ENCODE data around the gene ITPR2. TPM values are rescaled to one million over a fixed set of nuclear protein-coding genes. Genes with fewer than 3 reads are reported as not detected.
A peak's percentile ranks its signal among the peaks of the same experiment; 100 is the strongest.

The ITPR2 gene
- total and polyA plus RNA-seq, 2 experiments from 2014 or later = 5.0 to 9.1 TPM

- Histone ChIP-seq H3K4me2 (ENCODE audit: unreplicated experiment) (no peak overlapping the region), H4K20me1 (ENCODE audit: insufficient read depth) (no peaks in the 10 kb centered on the region), H3K4me3 (no peak overlapping the region), H3F3A (ENCODE audit: insufficient read depth) (no peaks in the 10 kb centered on the region), H3K79me2 (ENCODE audit: insufficient read depth) (no peaks in the 10 kb centered on the region), H3K9ac (no peak overlapping the region), H3K9me2 (ENCODE audit: insufficient read depth) (no peaks in the 10 kb centered on the region), H3K36me3 (ENCODE audit: low read depth) (no peaks in the 10 kb centered on the region), H3K27me3 (replicated peaks; ENCODE audit: insufficient read depth) (no peaks in the 10 kb centered on the region), H3K4me1 (ENCODE audit: insufficient read depth) (no peaks in the 10 kb centered on the region), H2AFZ (no peak overlapping the region), H3K9me3 (ENCODE audit: low read depth) (no peaks in the 10 kb centered on the region), H3K27ac (no peak overlapping the region)
- TF ChIP-seq EZH2 (IDR thresholded peaks at IDR 0.05; ENCODE audit: insufficient read depth, poor library complexity, severe bottlenecking) (no peak), EZH2phosphoT487 (IDR thresholded peaks at IDR 0.05; ENCODE audit: insufficient read depth, low read depth) (no peak)
- in situ Hi-C loops (cut with MboI) = no loop called here
- DNase-seq = no peak
- 97 to 98% methylated on average over 3 of the region's 3 CpGs for WGBS, 2 experiments (ENCODE audit: low coverage in 1 of 2, low lambda C conversion rate in 2 of 2, missing lambda C conversion rate in 2 of 2)
Observed at GRCh38 chr12:26331136-26331535, 501.9 kb downstream of the ITPR2 start.

GRCh38 chr12:26327975-26328644 lies 504.9 kb downstream of the ITPR2 start:
- Histone ChIP-seq H3K27ac (no peak overlapping the region), H4K20me1 (ENCODE audit: insufficient read depth) (no peaks in the 10 kb centered on the region), H3K9me3 (ENCODE audit: low read depth) (no peaks in the 10 kb centered on the region), H2AFZ (no peak overlapping the region), H3K9ac (no peak overlapping the region), H3K27me3 (replicated peaks; ENCODE audit: insufficient read depth) (no peaks in the 10 kb centered on the region), H3K4me2 (ENCODE audit: unreplicated experiment) (no peak overlapping the region), H3K4me3 (no peak overlapping the region), H3K36me3 (ENCODE audit: low read depth) (no peaks in the 10 kb centered on the region), H3F3A (ENCODE audit: insufficient read depth) (no peaks in the 10 kb centered on the region), H3K4me1 (ENCODE audit: insufficient read depth) (no peaks in the 10 kb centered on the region), H3K9me2 (ENCODE audit: insufficient read depth) (no peaks in the 10 kb centered on the region), H3K79me2 (ENCODE audit: insufficient read depth) (no peaks in the 10 kb centered on the region)
- WGBS, 2 experiments (ENCODE audit: low coverage in 1 of 2, low lambda C conversion rate in 2 of 2, missing lambda C conversion rate in 2 of 2) = 89 to 92% methylated on average over 4 of the region's 4 CpGs
- no peak for DNase-seq
- TF ChIP-seq EZH2 (IDR thresholded peaks at IDR 0.05; ENCODE audit: insufficient read depth, poor library complexity, severe bottlenecking) = no peak
- TF ChIP-seq EZH2phosphoT487 (IDR thresholded peaks at IDR 0.05; ENCODE audit: insufficient read depth, low read depth) = no peak
- in situ Hi-C loops (cut with MboI) = no loop called here

GRCh38 chr12:26323673-26324072 lies 509.3 kb downstream of the ITPR2 start:
- no peaks in the 10 kb centered on the region for H3K27me3 ChIP-seq (replicated peaks; ENCODE audit: insufficient read depth)
- H4K20me1 ChIP-seq (ENCODE audit: insufficient read depth) = no peaks in the 10 kb centered on the region
- no peak overlapping the region for H3K27ac ChIP-seq
- no peaks in the 10 kb centered on the region for H3K9me3 ChIP-seq (ENCODE audit: low read depth)
- no peaks in the 10 kb centered on the region for H3K36me3 ChIP-seq (ENCODE audit: low read depth)
- no peaks in the 10 kb centered on the region for H3K79me2 ChIP-seq (ENCODE audit: insufficient read depth)
- peaks cover 17% of the 10 kb centered on the region for H3F3A ChIP-seq (ENCODE audit: insufficient read depth)
- no peak overlapping the region for H3K4me3 ChIP-seq
- H3K4me2 ChIP-seq (ENCODE audit: unreplicated experiment) = no peak overlapping the region
- in situ Hi-C loops (cut with MboI) = no loop called here
- no peak overlapping the region for H3K9ac ChIP-seq
- no peak for DNase-seq
- no peaks in the 10 kb centered on the region for H3K9me2 ChIP-seq (ENCODE audit: insufficient read depth)
- H2AFZ ChIP-seq = no peak overlapping the region
- 66 to 71% methylated on average over 2 of the region's 2 CpGs for WGBS, 2 experiments (ENCODE audit: low coverage in 1 of 2, low lambda C conversion rate in 2 of 2, missing lambda C conversion rate in 2 of 2)
- H3K4me1 ChIP-seq (ENCODE audit: insufficient read depth) = peaks cover 14% of the 10 kb centered on the region
- TF ChIP-seq EZH2 (IDR thresholded peaks at IDR 0.05; ENCODE audit: insufficient read depth, poor library complexity, severe bottlenecking) = no peak
- no peak for TF ChIP-seq EZH2phosphoT487 (IDR thresholded peaks at IDR 0.05; ENCODE audit: insufficient read depth, low read depth)

GRCh38 chr12:26319511-26319910 lies 513.5 kb downstream of the ITPR2 start:
- Histone ChIP-seq H3K4me2 (ENCODE audit: unreplicated experiment) (peak overlapping the region; percentile 34), H3K27ac (peak overlapping the region; percentile 82)
- in situ Hi-C loops (cut with MboI) = no loop called here

More at GRCh38 chr12:26319511-26319910, 513.5 kb downstream of the ITPR2 start:
- peak; percentile 99 for DNase-seq
- H2AFZ ChIP-seq = no peak overlapping the region
- no peaks in the 10 kb centered on the region for H3K9me3 ChIP-seq (ENCODE audit: low read depth)
- H3K36me3 ChIP-seq (ENCODE audit: low read depth) = no peaks in the 10 kb centered on the region
- H3K79me2 ChIP-seq (ENCODE audit: insufficient read depth) = no peaks in the 10 kb centered on the region
- H3K27me3 ChIP-seq (replicated peaks; ENCODE audit: insufficient read depth) = no peaks in the 10 kb centered on the region
- H3K9ac ChIP-seq = peak overlapping the region; percentile 9; the same call in 1 of the 2 replicates
- H3K4me1 ChIP-seq (ENCODE audit: insufficient read depth) = peaks cover 26% of the 10 kb centered on the region
- H3K9me2 ChIP-seq (ENCODE audit: insufficient read depth) = no peaks in the 10 kb centered on the region
- no peaks in the 10 kb centered on the region for H4K20me1 ChIP-seq (ENCODE audit: insufficient read depth)
- TF ChIP-seq EZH2phosphoT487 (IDR thresholded peaks at IDR 0.05; ENCODE audit: insufficient read depth, low read depth) (no peak), EZH2 (IDR thresholded peaks at IDR 0.05; ENCODE audit: insufficient read depth, poor library complexity, severe bottlenecking) (no peak)
- peaks cover 30% of the 10 kb centered on the region for H3F3A ChIP-seq (ENCODE audit: insufficient read depth)
- 1 to 3% methylated on average over 5 of the region's 5 CpGs for WGBS, 2 experiments (ENCODE audit: low coverage in 1 of 2, low lambda C conversion rate in 2 of 2, missing lambda C conversion rate in 2 of 2)
- no peak overlapping the region for H3K4me3 ChIP-seq
